GM23338 (cell line): ENCODE results near the gene XDH. TPM values are rescaled to one million over a fixed set of nuclear protein-coding genes. Genes with fewer than 3 reads are reported as not detected.

Experiments used
- ATAC-seq: fragments of 200-7000 bp; cut with Tn5 transposase; 3 replicates; pipeline ENCODE4 v1.9.1; 2020
- DNase-seq: peaks from one replicate; pipeline ENCODE4 v3.0.0-alpha.2; 2015; ENCODE audit warnings: low spot score
- H2AFZ ChIP-seq: fragments of 200-600 bp; sonication (generic); 2 replicates; pipeline ENCODE4 v1.8.0; 2016; ENCODE audit warnings: antibody characterized with exemption, mild to moderate bottlenecking, moderate library complexity
- H3F3A ChIP-seq: fragments of 200-600 bp; sonication (generic); replicated peaks from 2 replicates; pipeline ENCODE4 v1.8.0; 2017; ENCODE audit warnings: antibody characterized with exemption, mixed run types, low read depth
- H3K27ac ChIP-seq: fragments of 200-600 bp; sonication (generic); 2 replicates; pipeline ENCODE4 v1.6.1; 2016; ENCODE audit warnings: low read depth
- H3K27me3 ChIP-seq: fragments of 200-600 bp; sonication (generic); 2 replicates; pipeline ENCODE4 v1.8.0; 2016; ENCODE audit warnings: mild to moderate bottlenecking, mixed run types, moderate library complexity; ENCODE audit not compliant: insufficient read depth
- H3K36me3 ChIP-seq: fragments of 200-600 bp; sonication (generic); 2 replicates; pipeline ENCODE4 v1.8.0; 2016; ENCODE audit warnings: mild to moderate bottlenecking; ENCODE audit not compliant: insufficient read depth
- H3K4me1 ChIP-seq: fragments of 200-600 bp; sonication (generic); 2 replicates; pipeline ENCODE4 v1.8.0; 2016; ENCODE audit warnings: mild to moderate bottlenecking, moderate library complexity; ENCODE audit not compliant: insufficient read depth
- H3K4me2 ChIP-seq: fragments of 200-600 bp; sonication (generic); 2 replicates; pipeline ENCODE4 v1.7.1; 2017; ENCODE audit warnings: mixed run types
- H3K4me3 ChIP-seq: fragments of 200-600 bp; sonication (generic); 2 replicates; pipeline ENCODE4 v1.6.1; 2016; ENCODE audit warnings: mixed run types
- H3K79me2 ChIP-seq: fragments of 200-600 bp; sonication (generic); replicated peaks from 2 replicates; pipeline ENCODE4 v1.8.0; 2017; ENCODE audit warnings: mild to moderate bottlenecking; ENCODE audit not compliant: insufficient read depth
- H3K9me2 ChIP-seq: fragments of 200-600 bp; sonication (generic); 2 replicates; pipeline ENCODE4 v1.8.0; 2017; ENCODE audit not compliant: insufficient read depth
- H4K20me1 ChIP-seq: fragments of 200-600 bp; sonication (generic); replicated peaks from 2 replicates; pipeline ENCODE4 v1.8.0; 2017; ENCODE audit warnings: mild to moderate bottlenecking; ENCODE audit not compliant: insufficient read depth
- H3K27ac Mint-ChIP-seq: 2 replicates; pipeline ENCODE4 v1.8.0; 2020; ENCODE audit warnings: inconsistent platforms, mild to moderate bottlenecking, moderate library complexity, mixed read lengths
- H3K27me3 Mint-ChIP-seq: 3 replicates; pipeline ENCODE4 v1.8.0; 2022; ENCODE audit warnings: low read depth, mild to moderate bottlenecking, moderate library complexity, mixed read lengths, inconsistent platforms; ENCODE audit not compliant: insufficient read depth, poor library complexity
- H3K36me3 Mint-ChIP-seq: 3 replicates; pipeline ENCODE4 v1.8.0; 2021; ENCODE audit warnings: low read depth, mild to moderate bottlenecking, inconsistent platforms, moderate library complexity, mixed read lengths
- H3K4me1 Mint-ChIP-seq: 3 replicates; pipeline ENCODE4 v1.8.0; 2020; ENCODE audit warnings: mild to moderate bottlenecking, inconsistent platforms, mixed read lengths
- H3K4me3 Mint-ChIP-seq: 3 replicates; pipeline ENCODE4 v1.8.0; 2021; ENCODE audit warnings: moderate library complexity, mild to moderate bottlenecking, inconsistent platforms, mixed read lengths
- H3K9me3 Mint-ChIP-seq: 3 replicates; pipeline ENCODE4 v1.8.0; 2020; ENCODE audit warnings: moderate library complexity, mild to moderate bottlenecking, inconsistent platforms, mixed read lengths
- CREB1 ChIP-seq: fragments of 250-450 bp; sonication (Bioruptor Pico); IDR thresholded peaks from 2 replicates; pipeline ENCODE4 v1.5.0; 2020; ENCODE audit warnings: low read depth, mild to moderate bottlenecking, moderate library complexity
- EZH2 ChIP-seq: fragments of 200-600 bp; sonication (generic); IDR thresholded peaks from one replicate; pipeline ENCODE4 v1.8.0; 2017; ENCODE audit warnings: antibody characterized with exemption, mild to moderate bottlenecking, low read depth; ENCODE audit not compliant: unreplicated experiment
- EZH2phosphoT487 ChIP-seq: fragments of 200-600 bp; sonication (generic); IDR thresholded peaks from one replicate; pipeline ENCODE4 v1.8.1; 2018; ENCODE audit warnings: antibody characterized with exemption; ENCODE audit not compliant: unreplicated experiment
- JUNB ChIP-seq: IDR thresholded peaks from one replicate; pipeline ENCODE4 v1.6.1; 2016; ENCODE audit warnings: antibody characterized with exemption; ENCODE audit not compliant: unreplicated experiment
- NANOG ChIP-seq: IDR thresholded peaks from 2 replicates; pipeline ENCODE4 v1.6.1; 2016; ENCODE audit warnings: antibody characterized with exemption, borderline replicate concordance
- STAT1 ChIP-seq: IDR thresholded peaks from one replicate; pipeline ENCODE4 v1.6.1; 2016; ENCODE audit warnings: antibody characterized with exemption; ENCODE audit not compliant: unreplicated experiment
- ZNF114 ChIP-seq: fragments of 250-450 bp; sonication (Bioruptor Pico); IDR thresholded peaks from 2 replicates; pipeline ENCODE4 v1.5.0; 2020; ENCODE audit warnings: mild to moderate bottlenecking, moderate library complexity
- ZNF331 ChIP-seq: fragments of 250-450 bp; sonication (Bioruptor Pico); IDR thresholded peaks from 2 replicates; pipeline ENCODE4 v1.5.0; 2020; ENCODE audit warnings: low read depth, mild to moderate bottlenecking, moderate library complexity
- polyA plus RNA-seq: library from polyadenylated mRNA; unstranded; fragments of >200 nt; fragmentation: Nextera tagmentation; extraction: Ambion mirVana; gene quantifications from 2 replicates; pipeline ENCODE4 v1.2.1, GENCODE V29; 2016
- total RNA-seq: library from RNA; depleted of rRNA; stranded (reverse); fragments of >200 nt; shearing (Covaris generic); gene quantifications from 2 replicates; pipeline ENCODE4 v1.2.3, GENCODE V29; 2014
- TF ChIP-seq, protein P1 (sequence below): IDR thresholded peaks from one replicate; pipeline ENCODE4 v1.6.1; 2018; ENCODE audit warnings: antibody characterized with exemption; ENCODE audit not compliant: unreplicated experiment
- TF ChIP-seq, protein P2 (sequence below), 2 experiments: fragments of 200-600 bp in 1 of 2; sonication (generic) in 1 of 2; conservative IDR thresholded peaks; 2 replicates each; pipeline versions ENCODE4 v1.5.1 to v1.6.1; 2016 to 2017; ENCODE audit warnings: antibody characterized with exemption in 2 of 2, low read depth in 2 of 2, mild to moderate bottlenecking in 2 of 2, moderate library complexity in 1 of 2
- TF ChIP-seq, protein P3 (sequence below): IDR thresholded peaks from 2 replicates; pipeline ENCODE4 v1.6.1; 2016; ENCODE audit warnings: antibody characterized with exemption
- TF ChIP-seq, protein P4 (sequence below): fragments of 250-450 bp; sonication (Bioruptor Pico); IDR thresholded peaks from 2 replicates; pipeline ENCODE4 v1.5.0; 2020; ENCODE audit warnings: mild to moderate bottlenecking, moderate library complexity

XDH gene
- total and polyA plus RNA-seq, 2 experiments from 2014 or later: 0.55 to 0.87 TPM

DNA sequence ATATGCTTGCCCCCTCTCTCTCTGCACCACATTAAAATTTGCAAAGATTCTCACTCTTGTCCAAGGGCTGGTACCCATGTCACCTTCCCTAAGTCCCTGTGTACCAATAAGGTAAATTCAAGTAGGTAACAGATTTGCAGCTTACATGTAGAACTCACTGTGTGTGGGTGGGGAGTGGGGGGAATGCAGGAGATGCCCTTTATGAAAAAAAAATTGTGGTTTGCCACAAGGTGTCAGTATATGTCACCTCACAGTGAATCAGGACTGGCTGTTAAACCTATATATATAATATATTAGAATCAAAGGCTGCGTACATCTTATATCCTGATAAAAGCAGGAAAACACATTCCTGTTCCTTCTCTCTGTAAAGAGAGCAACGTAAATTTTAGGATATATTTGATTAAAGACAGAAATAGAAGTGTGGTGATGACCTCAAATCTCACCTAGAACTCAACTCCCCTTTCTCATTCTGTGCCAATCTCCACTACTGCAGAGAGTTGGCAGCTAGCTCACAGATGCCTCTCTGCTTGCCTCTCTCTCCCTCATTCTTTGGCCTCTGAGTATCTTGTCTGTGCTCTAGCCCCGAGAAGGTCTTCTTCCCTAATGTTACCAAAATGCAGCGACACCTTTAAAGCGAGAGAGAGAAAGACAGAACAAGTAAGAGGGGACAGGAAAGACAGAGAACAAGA, 536 bp downstream of the XDH start (continued):
- TF ChIP-seq, protein P1, sequence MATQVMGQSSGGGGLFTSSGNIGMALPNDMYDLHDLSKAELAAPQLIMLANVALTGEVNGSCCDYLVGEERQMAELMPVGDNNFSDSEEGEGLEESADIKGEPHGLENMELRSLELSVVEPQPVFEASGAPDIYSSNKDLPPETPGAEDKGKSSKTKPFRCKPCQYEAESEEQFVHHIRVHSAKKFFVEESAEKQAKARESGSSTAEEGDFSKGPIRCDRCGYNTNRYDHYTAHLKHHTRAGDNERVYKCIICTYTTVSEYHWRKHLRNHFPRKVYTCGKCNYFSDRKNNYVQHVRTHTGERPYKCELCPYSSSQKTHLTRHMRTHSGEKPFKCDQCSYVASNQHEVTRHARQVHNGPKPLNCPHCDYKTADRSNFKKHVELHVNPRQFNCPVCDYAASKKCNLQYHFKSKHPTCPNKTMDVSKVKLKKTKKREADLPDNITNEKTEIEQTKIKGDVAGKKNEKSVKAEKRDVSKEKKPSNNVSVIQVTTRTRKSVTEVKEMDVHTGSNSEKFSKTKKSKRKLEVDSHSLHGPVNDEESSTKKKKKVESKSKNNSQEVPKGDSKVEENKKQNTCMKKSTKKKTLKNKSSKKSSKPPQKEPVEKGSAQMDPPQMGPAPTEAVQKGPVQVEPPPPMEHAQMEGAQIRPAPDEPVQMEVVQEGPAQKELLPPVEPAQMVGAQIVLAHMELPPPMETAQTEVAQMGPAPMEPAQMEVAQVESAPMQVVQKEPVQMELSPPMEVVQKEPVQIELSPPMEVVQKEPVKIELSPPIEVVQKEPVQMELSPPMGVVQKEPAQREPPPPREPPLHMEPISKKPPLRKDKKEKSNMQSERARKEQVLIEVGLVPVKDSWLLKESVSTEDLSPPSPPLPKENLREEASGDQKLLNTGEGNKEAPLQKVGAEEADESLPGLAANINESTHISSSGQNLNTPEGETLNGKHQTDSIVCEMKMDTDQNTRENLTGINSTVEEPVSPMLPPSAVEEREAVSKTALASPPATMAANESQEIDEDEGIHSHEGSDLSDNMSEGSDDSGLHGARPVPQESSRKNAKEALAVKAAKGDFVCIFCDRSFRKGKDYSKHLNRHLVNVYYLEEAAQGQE: no peak

DNA sequence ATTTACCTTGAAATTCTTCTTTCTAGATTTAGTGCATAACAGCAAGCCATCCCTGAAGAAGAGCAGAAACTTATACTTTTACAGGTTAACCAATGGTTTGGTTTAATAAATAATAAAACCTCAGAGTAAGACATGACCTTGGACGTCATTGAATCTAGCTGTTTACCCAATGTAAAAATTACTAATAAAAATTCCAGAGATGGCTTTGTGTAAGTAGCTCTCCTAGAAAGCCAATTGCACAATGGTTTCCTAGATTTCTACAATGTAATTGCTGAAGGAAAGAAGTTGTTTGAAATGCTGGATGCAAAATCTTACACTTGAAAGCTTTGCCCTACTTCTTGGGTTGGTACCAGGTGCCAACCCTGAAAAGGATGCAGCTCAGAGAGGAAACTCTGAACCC, 1.5 kb downstream of the XDH start:
- no peaks in the 10 kb centered on the region for H3F3A ChIP-seq
- no peak overlapping the region for H2AFZ ChIP-seq
- H3K9me3 Mint-ChIP-seq: no peaks in the 10 kb centered on the region
- no peaks in the 10 kb centered on the region; the same call in 1 of the 2 replicates for H4K20me1 ChIP-seq
- H3K4me1 ChIP-seq: no peaks in the 10 kb centered on the region
- no peaks in the 10 kb centered on the region for H3K4me1 Mint-ChIP-seq
- H3K4me3 ChIP-seq: no peak overlapping the region
- H3K9me2 ChIP-seq: peaks cover 11% of the 10 kb centered on the region
- no peak overlapping the region for H3K27ac ChIP-seq
- ATAC-seq: no peak
- no peak overlapping the region for H3K4me3 Mint-ChIP-seq
- DNase-seq: no peak
- H3K27ac Mint-ChIP-seq: no peak overlapping the region
- no peaks in the 10 kb centered on the region for H3K27me3 ChIP-seq
- H3K27me3 Mint-ChIP-seq: no peaks in the 10 kb centered on the region
- no peaks in the 10 kb centered on the region for H3K79me2 ChIP-seq
- no peaks in the 10 kb centered on the region for H3K36me3 Mint-ChIP-seq
- no peak overlapping the region for H3K4me2 ChIP-seq
- H3K36me3 ChIP-seq: no peaks in the 10 kb centered on the region
- TF ChIP-seq, protein P2, sequence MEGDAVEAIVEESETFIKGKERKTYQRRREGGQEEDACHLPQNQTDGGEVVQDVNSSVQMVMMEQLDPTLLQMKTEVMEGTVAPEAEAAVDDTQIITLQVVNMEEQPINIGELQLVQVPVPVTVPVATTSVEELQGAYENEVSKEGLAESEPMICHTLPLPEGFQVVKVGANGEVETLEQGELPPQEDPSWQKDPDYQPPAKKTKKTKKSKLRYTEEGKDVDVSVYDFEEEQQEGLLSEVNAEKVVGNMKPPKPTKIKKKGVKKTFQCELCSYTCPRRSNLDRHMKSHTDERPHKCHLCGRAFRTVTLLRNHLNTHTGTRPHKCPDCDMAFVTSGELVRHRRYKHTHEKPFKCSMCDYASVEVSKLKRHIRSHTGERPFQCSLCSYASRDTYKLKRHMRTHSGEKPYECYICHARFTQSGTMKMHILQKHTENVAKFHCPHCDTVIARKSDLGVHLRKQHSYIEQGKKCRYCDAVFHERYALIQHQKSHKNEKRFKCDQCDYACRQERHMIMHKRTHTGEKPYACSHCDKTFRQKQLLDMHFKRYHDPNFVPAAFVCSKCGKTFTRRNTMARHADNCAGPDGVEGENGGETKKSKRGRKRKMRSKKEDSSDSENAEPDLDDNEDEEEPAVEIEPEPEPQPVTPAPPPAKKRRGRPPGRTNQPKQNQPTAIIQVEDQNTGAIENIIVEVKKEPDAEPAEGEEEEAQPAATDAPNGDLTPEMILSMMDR (conservative IDR thresholded peaks at IDR 0.05; ENCODE audit: low read depth in 2 of 2): no peak
- no peak for TF ChIP-seq CREB1 (CRISPR knock-in tag)
- no peak for TF ChIP-seq EZH2
- TF ChIP-seq, protein P3, sequence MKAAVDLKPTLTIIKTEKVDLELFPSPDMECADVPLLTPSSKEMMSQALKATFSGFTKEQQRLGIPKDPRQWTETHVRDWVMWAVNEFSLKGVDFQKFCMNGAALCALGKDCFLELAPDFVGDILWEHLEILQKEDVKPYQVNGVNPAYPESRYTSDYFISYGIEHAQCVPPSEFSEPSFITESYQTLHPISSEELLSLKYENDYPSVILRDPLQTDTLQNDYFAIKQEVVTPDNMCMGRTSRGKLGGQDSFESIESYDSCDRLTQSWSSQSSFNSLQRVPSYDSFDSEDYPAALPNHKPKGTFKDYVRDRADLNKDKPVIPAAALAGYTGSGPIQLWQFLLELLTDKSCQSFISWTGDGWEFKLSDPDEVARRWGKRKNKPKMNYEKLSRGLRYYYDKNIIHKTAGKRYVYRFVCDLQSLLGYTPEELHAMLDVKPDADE: no peak
- no peak for TF ChIP-seq NANOG
- no peak for TF ChIP-seq JUNB
- no peak for TF ChIP-seq EZH2phosphoT487
- TF ChIP-seq ZNF331 (CRISPR knock-in tag): no peak
- no peak for TF ChIP-seq ZNF114 (CRISPR knock-in tag)
- no peak for TF ChIP-seq STAT1
- TF ChIP-seq, protein P4, sequence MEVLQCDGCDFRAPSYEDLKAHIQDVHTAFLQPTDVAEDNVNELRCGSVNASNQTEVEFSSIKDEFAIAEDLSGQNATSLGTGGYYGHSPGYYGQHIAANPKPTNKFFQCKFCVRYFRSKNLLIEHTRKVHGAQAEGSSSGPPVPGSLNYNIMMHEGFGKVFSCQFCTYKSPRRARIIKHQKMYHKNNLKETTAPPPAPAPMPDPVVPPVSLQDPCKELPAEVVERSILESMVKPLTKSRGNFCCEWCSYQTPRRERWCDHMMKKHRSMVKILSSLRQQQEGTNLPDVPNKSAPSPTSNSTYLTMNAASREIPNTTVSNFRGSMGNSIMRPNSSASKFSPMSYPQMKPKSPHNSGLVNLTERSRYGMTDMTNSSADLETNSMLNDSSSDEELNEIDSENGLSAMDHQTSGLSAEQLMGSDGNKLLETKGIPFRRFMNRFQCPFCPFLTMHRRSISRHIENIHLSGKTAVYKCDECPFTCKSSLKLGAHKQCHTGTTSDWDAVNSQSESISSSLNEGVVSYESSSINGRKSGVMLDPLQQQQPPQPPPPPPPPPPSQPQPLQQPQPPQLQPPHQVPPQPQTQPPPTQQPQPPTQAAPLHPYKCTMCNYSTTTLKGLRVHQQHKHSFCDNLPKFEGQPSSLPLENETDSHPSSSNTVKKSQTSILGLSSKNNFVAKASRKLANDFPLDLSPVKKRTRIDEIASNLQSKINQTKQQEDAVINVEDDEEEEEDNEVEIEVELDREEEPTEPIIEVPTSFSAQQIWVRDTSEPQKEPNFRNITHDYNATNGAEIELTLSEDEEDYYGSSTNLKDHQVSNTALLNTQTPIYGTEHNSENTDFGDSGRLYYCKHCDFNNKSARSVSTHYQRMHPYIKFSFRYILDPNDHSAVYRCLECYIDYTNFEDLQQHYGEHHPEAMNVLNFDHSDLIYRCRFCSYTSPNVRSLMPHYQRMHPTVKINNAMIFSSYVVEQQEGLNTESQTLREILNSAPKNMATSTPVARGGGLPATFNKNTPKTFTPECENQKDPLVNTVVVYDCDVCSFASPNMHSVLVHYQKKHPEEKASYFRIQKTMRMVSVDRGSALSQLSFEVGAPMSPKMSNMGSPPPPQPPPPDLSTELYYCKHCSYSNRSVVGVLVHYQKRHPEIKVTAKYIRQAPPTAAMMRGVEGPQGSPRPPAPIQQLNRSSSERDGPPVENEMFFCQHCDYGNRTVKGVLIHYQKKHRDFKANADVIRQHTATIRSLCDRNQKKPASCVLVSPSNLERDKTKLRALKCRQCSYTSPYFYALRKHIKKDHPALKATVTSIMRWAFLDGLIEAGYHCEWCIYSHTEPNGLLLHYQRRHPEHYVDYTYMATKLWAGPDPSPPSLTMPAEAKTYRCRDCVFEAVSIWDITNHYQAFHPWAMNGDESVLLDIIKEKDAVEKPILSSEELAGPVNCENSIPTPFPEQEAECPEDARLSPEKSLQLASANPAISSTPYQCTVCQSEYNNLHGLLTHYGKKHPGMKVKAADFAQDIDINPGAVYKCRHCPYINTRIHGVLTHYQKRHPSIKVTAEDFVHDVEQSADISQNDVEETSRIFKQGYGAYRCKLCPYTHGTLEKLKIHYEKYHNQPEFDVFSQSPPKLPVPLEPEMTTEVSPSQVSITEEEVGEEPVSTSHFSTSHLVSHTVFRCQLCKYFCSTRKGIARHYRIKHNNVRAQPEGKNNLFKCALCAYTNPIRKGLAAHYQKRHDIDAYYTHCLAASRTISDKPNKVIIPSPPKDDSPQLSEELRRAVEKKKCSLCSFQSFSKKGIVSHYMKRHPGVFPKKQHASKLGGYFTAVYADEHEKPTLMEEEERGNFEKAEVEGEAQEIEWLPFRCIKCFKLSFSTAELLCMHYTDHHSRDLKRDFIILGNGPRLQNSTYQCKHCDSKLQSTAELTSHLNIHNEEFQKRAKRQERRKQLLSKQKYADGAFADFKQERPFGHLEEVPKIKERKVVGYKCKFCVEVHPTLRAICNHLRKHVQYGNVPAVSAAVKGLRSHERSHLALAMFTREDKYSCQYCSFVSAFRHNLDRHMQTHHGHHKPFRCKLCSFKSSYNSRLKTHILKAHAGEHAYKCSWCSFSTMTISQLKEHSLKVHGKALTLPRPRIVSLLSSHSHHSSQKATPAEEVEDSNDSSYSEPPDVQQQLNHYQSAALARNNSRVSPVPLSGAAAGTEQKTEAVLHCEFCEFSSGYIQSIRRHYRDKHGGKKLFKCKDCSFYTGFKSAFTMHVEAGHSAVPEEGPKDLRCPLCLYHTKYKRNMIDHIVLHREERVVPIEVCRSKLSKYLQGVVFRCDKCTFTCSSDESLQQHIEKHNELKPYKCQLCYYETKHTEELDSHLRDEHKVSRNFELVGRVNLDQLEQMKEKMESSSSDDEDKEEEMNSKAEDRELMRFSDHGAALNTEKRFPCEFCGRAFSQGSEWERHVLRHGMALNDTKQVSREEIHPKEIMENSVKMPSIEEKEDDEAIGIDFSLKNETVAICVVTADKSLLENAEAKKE: no peak
